HG02610 (cell line): ENCODE results near the gene VWA1.
A peak's percentile ranks its signal among the peaks of the same experiment; 100 is the strongest.
"Not testable (repeated sequence)": the region's sequence is repeated elsewhere in the genome, so short reads cannot be mapped to it uniquely, and the experiment has no call there.

Experiments
- ATAC-seq: cut with Tn5 transposase; IDR thresholded peaks from one replicate; pipeline ENCODE4 v1.9.1; 2021; ENCODE audit warnings: mild to moderate bottlenecking, moderate library complexity; ENCODE audit not compliant: unreplicated experiment

VWA1 gene

DNA sequence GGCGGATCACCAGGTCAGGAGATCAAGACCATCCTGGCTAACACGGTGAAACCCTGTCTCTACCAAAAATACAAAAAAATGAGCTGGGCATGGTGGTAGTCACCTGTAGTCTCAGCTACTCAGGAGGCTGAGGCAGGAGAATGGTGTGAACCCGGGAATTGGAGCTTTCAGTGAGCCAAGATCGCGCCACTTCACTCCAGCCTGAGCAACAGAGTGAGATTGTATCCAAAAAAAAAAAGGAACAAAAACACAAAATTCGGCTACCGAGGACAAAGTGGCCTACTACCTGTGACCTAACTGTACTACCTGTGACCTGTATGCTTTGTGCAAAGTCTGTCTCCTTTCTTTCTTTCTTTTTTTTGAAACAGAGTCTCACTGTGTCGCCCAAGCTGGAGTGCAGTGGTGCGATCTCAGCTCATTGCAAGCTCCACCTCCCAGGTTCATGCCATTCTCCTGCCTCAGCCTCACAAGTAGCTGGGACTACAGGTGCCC is 32.5 kb upstream of the VWA1 start:
- not testable (repeated sequence) for ATAC-seq

DNA sequence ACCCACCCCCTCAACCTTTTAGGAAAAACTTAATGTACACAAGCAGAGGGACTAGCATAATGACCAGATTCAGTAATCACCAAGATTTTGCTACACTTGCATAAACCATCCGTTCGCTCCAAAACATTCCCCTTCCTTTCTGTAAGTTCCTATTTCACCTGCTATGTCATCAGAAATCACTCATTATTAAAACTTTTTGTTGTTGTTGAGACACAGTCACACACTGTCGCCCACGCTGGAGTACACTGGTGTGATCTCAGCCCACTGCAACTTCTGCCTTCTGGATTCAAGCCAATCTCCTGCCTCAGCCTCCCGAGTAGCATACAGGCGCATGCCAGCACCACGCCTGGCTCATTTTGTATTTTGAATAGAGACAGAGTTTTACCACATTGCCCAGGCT is 31.8 kb upstream of the VWA1 start:
- no peak for ATAC-seq

DNA sequence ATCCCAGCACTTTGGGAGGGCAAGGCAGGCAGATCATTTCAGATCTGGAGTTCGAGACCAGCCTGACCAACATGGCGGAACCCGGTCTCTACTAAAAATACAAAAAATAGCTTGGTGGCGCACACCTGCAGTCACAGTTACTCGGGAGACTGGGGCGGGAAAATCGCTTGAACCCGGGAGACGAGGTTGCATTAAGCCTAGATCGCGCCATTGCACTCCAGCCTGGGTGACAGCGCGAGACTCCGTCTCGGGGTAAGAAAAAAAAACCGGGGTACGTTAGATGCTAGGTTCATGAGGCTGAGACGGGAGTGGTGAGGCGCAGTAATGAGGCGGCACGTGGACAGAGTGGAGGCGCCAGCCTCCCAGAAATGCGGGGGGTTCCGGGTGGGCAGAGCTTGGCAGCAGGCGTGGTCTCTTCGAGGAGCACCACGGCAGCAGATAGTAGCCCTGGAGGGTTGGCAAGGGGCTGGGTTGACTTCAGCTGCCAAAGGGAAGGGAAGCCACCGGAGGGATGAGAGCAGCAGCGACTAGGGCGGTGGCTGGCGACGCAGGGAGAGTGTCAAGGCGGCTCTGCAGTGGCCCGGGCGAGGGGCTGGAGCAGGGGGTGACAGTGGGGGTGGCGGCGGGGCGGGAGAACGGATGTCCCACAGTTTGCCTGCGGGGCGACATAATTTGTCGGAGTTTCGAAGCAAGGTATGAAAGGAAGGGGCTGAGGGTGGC is 29.2 kb upstream of the VWA1 start:
- ATAC-seq = no peak

GRCh38 chr1:1406821-1407635 is 28.5 kb upstream of the VWA1 start, which contains the start of gene MRPL20:
MRPL20 (minus strand) TSS chr1:1407293; CDS start chr1:1407217, 76 bp downstream.
- ATAC-seq = peak; percentile 88

DNA sequence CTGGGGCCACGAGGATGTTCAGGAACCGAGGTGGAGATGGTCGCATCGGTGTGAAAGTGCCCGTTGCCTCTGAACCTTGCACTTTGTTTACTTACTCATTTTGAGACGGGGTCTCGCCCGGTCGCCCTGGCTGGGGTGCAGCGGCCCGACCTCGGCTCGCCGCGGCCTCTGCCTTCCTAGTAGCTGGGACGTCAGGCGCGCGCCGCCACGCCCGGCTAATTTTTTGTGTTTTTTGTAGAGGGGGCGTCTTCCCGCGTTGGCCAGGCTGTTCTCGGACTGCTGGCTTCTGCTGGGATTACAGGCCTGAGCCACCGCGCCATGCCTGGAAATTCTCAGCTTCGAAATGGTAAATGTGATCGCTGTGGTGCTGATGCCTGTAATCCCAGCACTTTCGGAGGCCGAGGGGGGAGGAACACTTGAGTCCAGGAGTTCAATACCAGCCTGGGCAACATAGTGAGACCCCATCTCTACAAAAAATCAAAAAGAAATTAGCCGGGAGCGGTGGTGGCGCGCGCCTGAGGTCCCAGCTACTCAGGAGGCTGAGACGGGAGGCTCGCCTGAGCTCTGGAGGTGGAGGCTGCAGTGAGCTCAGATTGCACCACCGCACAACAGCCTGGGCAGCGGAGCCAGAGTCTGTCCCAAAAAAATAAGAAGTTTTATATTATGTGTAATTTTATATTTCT is 27.7 kb upstream of the VWA1 start:
- ATAC-seq = peak; percentile 10

GRCh38 chr1:1410238-1410637 is 25.3 kb upstream of the VWA1 start:
- ATAC-seq = not testable (repeated sequence)

GRCh38 chr1:1411626-1412025 is 23.9 kb upstream of the VWA1 start:
- ATAC-seq = no peak

DNA sequence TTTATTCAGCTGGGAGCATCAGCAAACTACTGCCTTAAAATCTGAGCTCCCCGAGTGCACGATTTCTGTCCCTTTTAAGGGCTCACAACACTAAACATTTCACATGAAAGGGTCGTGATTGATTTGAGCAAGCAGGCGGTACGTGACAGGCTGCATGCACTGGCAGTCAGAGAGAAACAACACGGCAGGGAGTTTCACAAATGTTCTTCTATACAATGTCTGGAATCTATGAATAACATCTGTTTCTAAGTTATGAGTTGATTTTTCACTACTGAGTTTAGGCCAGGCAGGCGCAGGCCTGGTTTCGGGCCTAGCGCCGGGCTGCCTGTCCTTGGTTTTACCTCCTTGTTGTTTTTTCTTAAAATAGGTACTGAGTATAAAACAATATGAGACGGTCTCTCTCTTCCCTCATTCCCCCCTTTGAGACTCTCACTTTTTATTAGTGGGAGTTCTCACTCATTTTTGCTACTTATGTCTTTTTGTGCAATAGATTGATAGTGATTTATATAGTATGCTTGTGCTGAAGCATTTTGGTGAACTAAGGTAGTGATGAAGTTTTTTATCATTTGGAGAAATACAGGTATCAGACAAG is 23.1 kb upstream of the VWA1 start:
- not testable (repeated sequence) for ATAC-seq

GRCh38 chr1:1415751-1416150 is 19.7 kb upstream of the VWA1 start:
- ATAC-seq = no peak

DNA sequence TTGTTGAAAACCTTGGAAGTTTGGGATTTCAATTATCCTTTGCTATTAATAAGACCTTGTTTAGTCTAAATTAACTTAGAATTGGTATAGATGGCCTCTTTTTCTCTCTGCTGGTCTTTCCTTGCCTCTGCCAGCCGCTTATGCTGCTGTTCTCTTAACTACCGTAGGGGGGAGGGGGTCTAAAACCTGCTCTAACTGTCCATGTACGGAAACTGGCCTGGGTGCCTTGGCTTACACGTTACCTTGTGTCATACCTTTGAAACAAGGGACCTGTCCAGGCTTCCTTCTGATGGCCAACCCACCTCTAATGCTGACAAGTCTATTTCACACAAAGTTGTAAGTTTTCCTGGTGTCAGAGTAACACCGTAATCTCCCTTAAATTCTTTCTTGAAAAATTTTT is 18.1 kb upstream of the VWA1 start:
- ATAC-seq = not testable (repeated sequence)

DNA sequence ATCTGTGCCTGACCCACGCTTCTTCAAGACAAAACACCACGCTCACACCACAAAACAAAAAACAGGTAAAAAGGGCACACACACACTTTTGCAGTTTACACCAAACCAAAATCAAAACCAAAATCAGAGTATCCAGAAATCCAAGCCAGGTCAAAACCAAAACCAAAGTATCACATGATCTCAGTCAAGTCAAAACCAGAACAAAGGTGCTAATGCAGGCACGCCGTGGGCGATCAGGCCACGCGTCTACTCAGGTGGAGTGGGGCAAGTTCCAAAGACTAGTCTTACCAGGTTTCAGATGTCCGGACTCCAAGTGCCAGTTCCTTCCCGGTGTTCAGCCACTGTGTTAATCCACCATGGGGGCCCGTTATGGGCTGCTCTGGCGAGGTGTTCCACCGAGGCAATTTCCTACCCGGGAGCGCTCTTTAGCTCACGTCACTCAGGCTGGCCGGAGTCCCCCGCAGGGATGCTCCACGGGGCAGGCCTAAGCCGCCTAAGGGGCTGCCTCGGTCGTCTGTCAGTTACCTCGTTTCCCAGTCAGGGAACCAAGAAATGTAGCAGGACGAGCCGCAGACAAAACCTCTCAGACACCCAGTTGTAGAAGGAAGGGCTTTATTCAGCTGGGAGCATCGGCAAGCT is 17.5 kb upstream of the VWA1 start:
- ATAC-seq = not testable (repeated sequence)

- no peak for ATAC-seq
These were observed 16.8 kb upstream of the VWA1 start for GRCh38 chr1:1418464-1419362.

- ATAC-seq = no peak
These were observed 16.1 kb upstream of the VWA1 start for GRCh38 chr1:1419363-1419812.

DNA sequence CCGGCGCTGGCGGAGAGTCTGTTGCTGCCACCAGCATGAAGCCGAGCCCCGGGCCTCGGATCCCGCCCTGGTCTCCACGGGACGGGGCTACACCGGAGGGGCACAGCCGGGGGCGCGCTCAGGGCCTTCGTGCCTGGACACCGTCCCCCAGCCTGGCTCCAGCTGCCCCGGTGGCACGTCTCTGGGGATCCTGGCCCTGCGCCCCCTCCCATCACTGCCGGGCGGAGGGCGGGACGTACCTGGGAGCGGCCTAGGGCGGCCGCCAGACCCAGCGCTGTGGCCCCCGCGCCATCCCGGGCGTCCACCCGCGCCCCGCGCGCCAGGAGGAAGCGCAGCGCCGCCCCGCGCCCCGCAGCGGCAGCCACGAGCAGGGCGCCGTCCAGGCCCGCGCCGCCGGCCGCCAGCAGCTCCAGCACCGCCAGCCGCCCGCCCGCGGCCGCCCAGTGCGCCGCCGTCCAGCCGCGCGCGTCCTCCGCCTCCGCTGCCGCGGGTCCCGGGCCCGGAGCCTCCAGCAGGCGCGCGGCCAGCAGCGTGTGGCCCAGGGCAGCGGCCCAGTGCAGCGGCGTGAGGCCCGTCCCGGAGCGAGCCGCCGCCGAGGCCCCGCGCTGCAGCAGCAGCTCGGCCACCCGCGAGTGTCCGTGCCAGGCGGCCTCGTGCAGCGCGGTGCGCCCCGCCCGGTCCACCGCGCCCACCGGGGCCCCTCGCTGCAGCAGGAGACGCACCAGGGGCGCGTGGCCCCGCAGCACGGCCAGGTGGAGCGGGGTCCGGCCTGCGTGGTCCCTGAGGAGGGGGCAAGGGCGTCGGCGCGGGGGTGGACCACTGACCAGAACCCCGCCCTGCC is 15.5 kb upstream of the VWA1 start:
- no peak for ATAC-seq

DNA sequence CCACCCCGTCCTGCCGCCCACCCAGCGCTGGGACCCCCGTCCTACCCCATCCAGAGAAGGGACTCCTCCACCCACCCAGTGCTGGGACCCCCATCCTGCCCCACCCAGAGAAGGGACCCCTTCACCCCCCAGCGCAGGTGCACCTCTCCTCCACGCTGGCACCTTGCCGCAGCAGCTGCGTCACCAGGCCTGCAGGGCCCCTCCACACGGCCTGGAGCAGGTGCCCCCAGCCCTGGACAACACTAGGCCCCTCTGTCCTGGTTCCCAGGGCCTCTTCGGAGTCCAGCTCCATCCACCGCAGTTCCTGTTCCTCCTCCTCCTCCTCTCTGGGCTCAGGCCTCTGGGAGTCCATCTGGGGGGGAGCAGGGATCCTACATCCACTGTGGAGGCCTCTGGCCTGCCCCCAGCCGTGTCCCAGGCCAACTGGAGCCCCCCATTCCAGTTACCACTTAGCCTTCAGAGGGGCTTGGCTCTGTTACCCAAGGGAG is 14.8 kb upstream of the VWA1 start:
- ATAC-seq = no peak

DNA sequence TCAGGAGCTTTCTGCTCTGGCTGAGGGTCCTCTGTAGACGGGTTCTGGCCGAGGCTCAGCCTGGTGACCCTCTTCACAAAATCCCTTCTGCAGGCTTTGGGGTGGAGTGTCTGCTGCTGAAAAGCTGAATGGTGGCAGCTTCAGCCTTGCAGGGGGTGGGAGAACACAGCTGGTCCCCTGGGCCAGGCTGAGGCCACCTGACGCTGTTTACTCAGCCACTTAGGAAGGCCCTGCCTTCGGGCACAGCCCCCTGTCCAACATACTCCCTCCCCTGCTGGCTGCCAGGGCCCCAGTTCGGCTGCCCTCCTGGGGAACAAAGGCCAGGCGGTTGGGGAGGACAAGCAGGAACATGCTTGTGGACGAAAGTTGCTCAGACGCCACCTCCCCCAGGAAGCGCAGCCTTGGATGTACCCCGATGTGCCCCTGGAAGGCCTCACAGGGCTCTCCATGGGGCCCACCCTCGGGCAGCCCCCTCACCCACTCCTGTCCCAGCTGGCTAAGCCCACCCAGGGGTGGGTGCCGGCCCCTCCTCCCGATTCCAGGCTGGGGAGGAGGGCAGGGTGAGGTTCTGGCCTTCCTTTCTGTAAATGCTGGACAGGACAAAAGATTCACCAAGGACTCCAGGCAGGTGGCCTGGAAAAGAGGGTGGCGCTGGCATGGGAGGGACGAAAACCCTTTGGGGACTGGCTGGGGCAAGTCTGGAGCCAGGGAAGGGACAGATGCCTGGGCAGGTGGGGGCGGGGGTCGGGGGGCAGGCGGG is 14.2 kb upstream of the VWA1 start, which contains the start of gene ANKRD65:
ANKRD65 (minus strand) TSS at position 130 of the 760 bp plus-strand sequence. CDS start 271 bp downstream, outside the sequence.
- ATAC-seq = no peak

GRCh38 chr1:1421907-1422464 is 13.5 kb upstream of the VWA1 start:
- no peak for ATAC-seq
